HepG2 (cell line): ENCODE results near the gene UAP1L1. TPM values are rescaled to one million over a fixed set of nuclear protein-coding genes. Genes with fewer than 3 reads are reported as not detected.

Experiments used
- AGO2 ChIP-seq: fragments of 200-400 bp; formaldehyde crosslinking; optimal IDR thresholded peaks from 2 replicates; pipeline ENCODE3; 2017; ENCODE audit warnings: mild to moderate bottlenecking, low read depth, low read length, moderate library complexity
- BCL6 ChIP-seq: IDR thresholded peaks from 2 replicates; pipeline ENCODE4 v1.6.1; 2016; ENCODE audit warnings: missing genetic modification reagents, missing compliant biosample characterization
- GABPB1 ChIP-seq: IDR thresholded peaks from 2 replicates; pipeline ENCODE4 v1.6.1; 2016; ENCODE audit warnings: mild to moderate bottlenecking, missing genetic modification reagents, moderate library complexity, missing compliant biosample characterization
- GMEB1 ChIP-seq: sonication (generic); formaldehyde crosslinking; IDR thresholded peaks from 2 replicates; pipeline ENCODE4 v1.5.1; 2020; ENCODE audit warnings: missing genetic modification reagents, mild to moderate bottlenecking, borderline replicate concordance
- GTF2F1 ChIP-seq: fragments of 150-350 bp; IDR thresholded peaks from 2 replicates; pipeline ENCODE4 v1.6.1; 2014; ENCODE audit warnings: low read length
- KIAA2018 ChIP-seq: sonication (generic); formaldehyde crosslinking; IDR thresholded peaks from 2 replicates; pipeline ENCODE4 v1.5.0; 2020; ENCODE audit warnings: mild to moderate bottlenecking, missing genetic modification reagents, borderline replicate concordance
- MED8 ChIP-seq: sonication (generic); formaldehyde crosslinking; IDR thresholded peaks from 2 replicates; pipeline ENCODE4 v1.8.1; 2023; ENCODE audit warnings: mild to moderate bottlenecking, missing genetic modification reagents; ENCODE audit not compliant: insufficient replicate concordance
- RBFOX2 ChIP-seq: fragments of 200-400 bp; formaldehyde crosslinking; IDR thresholded peaks from 2 replicates; pipeline ENCODE4 v1.6.1; 2017; ENCODE audit warnings: low read depth, mild to moderate bottlenecking, low read length
- RXRB ChIP-seq: IDR thresholded peaks from 2 replicates; pipeline ENCODE4 v1.6.1; 2016; ENCODE audit warnings: borderline replicate concordance, missing genetic modification reagents, missing compliant biosample characterization
- TEF ChIP-seq: sonication (generic); formaldehyde crosslinking; IDR thresholded peaks from 2 replicates; pipeline ENCODE4 v1.5.0; 2020; ENCODE audit warnings: missing genetic modification reagents
- ZNF12 ChIP-seq: sonication (generic); formaldehyde crosslinking; IDR thresholded peaks from 2 replicates; pipeline ENCODE4 v1.5.0; 2020; ENCODE audit warnings: missing genetic modification reagents
- ZNF550 ChIP-seq: sonication (generic); formaldehyde crosslinking; IDR thresholded peaks from 2 replicates; pipeline ENCODE4 v1.4.0; 2020; ENCODE audit warnings: mild to moderate bottlenecking, missing genetic modification reagents, borderline replicate concordance
- ZNF597 ChIP-seq: sonication (generic); formaldehyde crosslinking; IDR thresholded peaks from 2 replicates; pipeline ENCODE4 v1.5.0; 2020; ENCODE audit warnings: missing genetic modification reagents
- ZSCAN5A ChIP-seq: sonication (generic); formaldehyde crosslinking; IDR thresholded peaks from 2 replicates; pipeline ENCODE4 v1.8.0; 2022; ENCODE audit warnings: mild to moderate bottlenecking, missing genetic modification reagents, borderline replicate concordance
- polyA plus RNA-seq, 8 experiments: library from polyadenylated mRNA; depleted of rRNA in 3 of 8; stranded (reverse) in 7 of 8; unstranded in 1 of 8; fragments of >200 nt; fragmentation: Illumina TruSeq in 4 of 8; extraction: Trizol in 4 of 8; gene quantifications; 2 replicates each; pipeline versions ENCODE4 v1.2.1 to v1.2.3, GENCODE V29; 2011 to 2016; ENCODE audit warnings: low read depth in 4 of 8, missing spikeins in 1 of 8, mixed read lengths in 1 of 8; ENCODE audit not compliant: insufficient read depth in 1 of 8
- total RNA-seq, 5 experiments: library from RNA; depleted of rRNA; stranded (reverse); fragments of >200 nt; fragmentation: Illumina TruSeq; extraction: Trizol; gene quantifications; 2 replicates each; pipeline ENCODE4 v1.2.3, GENCODE V29; 2016; ENCODE audit warnings: low read depth in 1 of 5

The UAP1L1 gene
- total and polyA plus RNA-seq, 2 of the 13 experiments (the other 11 are each of a cell fraction or from before 2014, with no cell fraction given): 5.4 to 6.4 TPM

- TF ChIP-seq ZSCAN5A (CRISPR knock-in tag) (no peak), TEF (CRISPR knock-in tag) (0 out of 2 replicates have a peak, but pooled peaks have one; percentile 25), ZNF550 (CRISPR knock-in tag) (no peak), ZNF12 (CRISPR knock-in tag) (peak; percentile 34; the same call in 1 of the 2 replicates), GABPB1 (CRISPR knock-in tag) (peak; percentile 49; the same call in 1 of the 2 replicates), AGO2 (peak; percentile 14), BCL6 (CRISPR knock-in tag) (peak; percentile 60), ZNF597 (no peak), RXRB (CRISPR knock-in tag) (peak; percentile 61), RBFOX2 (peak; percentile 53), GMEB1 (peak; percentile 36; the same call in 1 of the 2 replicates), KIAA2018 (CRISPR knock-in tag) (no peak), MED8 (CRISPR knock-in tag) (peak; percentile 47), GTF2F1 (no peak)
Measured at GRCh38 chr9:137055385-137056364, 21.6 kb upstream of the UAP1L1 start (continued).
